Spleen (tissue), 7 donors: ENCODE results near the gene PTPN13.

Experiments
- CTCF ChIP-seq, 11 experiments: fragments of 200-600 bp in 7 of 11; fragments of 450-650 bp in 4 of 11; sonication (generic) in 4 of 11; IDR thresholded peaks in 8 of 11; conservative IDR thresholded peaks in 3 of 11; 1 replicate in 7 of 11; 2 replicates in 4 of 11; pipeline versions ENCODE4 v1.4.0 to v1.8.0; 2016 to 2021; ENCODE audit warnings: antibody characterized with exemption in 11 of 11, inconsistent platforms in 4 of 11, mild to moderate bottlenecking in 1 of 11
- POLR2A ChIP-seq, 3 donors: fragments of 450-650 bp; IDR thresholded peaks; one replicate each; pipeline ENCODE4 v1.5.1; 2017; ENCODE audit warnings: antibody characterized with exemption in 3 of 3, mild to moderate bottlenecking in 1 of 3
- POLR2AphosphoS5 ChIP-seq, 3 donors: sonication (generic); formaldehyde crosslinking; IDR thresholded peaks; one replicate each; pipeline ENCODE4 v1.5.1; 2017; ENCODE audit warnings: antibody characterized with exemption in 3 of 3
- donor health status: DM: no; HTN: no; CAD: no; lungs with moderate emphysema.
- donor health status: DM: no; HTN: no; CAD: no.
- donor health status: DM: no; HTN: no; CAD: no.

GRCh38 chr4:86834901-86835300 lies 240.8 kb downstream of the PTPN13 start:
- TF ChIP-seq CTCF (IDR thresholded peaks at IDR 0.05 in 8 of 11, conservative IDR thresholded peaks at IDR 0.05 in 3 of 11) (no peak), POLR2A (IDR thresholded peaks at IDR 0.05) (no peak), POLR2AphosphoS5 (IDR thresholded peaks at IDR 0.05) (no peak)
